Renal pelvis (tissue), 4 donors: ENCODE measurements around the gene TEC. TPM values are rescaled to one million over a fixed set of nuclear protein-coding genes. Genes with fewer than 3 reads are reported as not detected.
"Not testable (repeated sequence)": the region's sequence is repeated elsewhere in the genome, so short reads cannot be mapped to it uniquely, and the experiment has no call there.

Source experiments
- DNase-seq: peaks from one replicate; pipeline ENCODE4 v3.0.0-alpha.2; 2013
- polyA plus RNA-seq, 3 donors: library from polyadenylated mRNA; unstranded; fragments of 120-200 nt; gene quantifications; one replicate each; pipeline ENCODE4 v1.2.1, GENCODE V29; 2013; ENCODE audit not compliant: insufficient read length in 3 of 3

Gene TEC
- polyA plus RNA-seq, 3 donors, result 3.3 to 4.8 (median 4.3) TPM

DNA sequence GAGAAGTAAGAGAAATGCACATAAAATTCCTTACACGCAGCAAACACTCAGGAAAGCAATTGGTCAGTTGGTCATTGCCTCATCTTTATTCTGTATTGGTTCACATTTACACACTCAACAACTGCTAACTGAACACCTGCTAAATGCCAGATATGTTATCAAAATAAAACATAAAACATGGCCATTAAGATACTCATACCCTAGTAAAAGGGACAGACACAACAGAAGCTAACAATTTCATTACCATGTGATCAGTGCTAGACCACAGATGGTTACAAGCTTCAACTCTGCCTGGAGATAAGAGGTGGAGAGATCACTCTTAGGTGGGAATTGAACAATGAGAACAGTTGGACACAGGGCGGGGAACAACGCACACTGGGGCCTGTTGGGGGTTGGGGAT lies 26.2 kb downstream of the TEC start:
- DNase-seq, result no peak

DNA sequence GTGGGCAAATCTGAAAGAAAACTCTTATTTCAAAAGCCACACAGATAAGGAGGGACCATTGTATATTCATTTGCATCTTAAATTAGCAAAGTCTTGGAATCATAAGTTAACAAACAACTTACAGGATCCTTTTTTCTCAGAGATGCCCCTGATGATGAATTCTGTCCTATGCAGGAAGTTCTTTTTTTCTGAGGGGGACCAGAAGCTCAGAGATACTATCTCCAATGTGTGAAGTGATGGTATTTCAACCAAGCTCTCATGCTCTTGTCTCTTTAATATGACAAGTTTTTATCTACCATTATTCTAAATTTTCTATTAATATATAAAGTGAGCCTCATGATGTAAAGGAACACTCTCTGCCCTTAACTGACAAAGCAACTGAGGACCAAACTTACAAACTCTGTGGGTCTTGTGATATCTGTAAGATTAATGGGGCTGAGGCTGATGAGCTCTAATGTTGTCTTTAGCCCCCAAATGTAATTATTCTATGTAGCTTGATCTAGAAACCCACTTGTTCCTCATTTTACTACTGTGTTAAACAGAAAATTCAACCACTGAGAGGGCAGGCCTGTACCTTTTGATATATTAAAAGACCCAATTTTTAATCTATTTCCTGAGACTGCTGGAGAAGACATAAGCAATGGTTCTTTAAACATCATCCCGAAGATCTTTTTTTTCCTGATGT lies 27.0 kb downstream of the TEC start:
- DNase-seq, result no peak

DNA sequence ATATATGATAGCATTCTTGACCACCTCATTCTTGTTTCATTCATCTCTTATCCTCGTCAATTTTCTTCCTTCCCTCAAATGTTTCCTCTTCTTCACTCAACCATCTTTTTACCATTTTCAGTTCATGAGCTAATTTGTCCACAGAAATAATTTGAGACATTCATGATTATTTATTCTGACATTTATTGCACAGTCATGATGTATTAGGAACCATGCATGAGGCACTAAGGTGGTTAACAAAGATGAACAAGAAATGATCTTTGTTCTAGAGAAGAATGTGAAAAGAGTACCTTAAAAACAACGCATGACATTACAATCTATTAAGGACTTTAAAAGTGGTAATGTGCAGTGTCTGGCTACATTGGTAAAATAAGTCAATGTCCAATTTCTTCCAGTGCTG lies 27.9 kb downstream of the TEC start:
- no peak for DNase-seq

DNA sequence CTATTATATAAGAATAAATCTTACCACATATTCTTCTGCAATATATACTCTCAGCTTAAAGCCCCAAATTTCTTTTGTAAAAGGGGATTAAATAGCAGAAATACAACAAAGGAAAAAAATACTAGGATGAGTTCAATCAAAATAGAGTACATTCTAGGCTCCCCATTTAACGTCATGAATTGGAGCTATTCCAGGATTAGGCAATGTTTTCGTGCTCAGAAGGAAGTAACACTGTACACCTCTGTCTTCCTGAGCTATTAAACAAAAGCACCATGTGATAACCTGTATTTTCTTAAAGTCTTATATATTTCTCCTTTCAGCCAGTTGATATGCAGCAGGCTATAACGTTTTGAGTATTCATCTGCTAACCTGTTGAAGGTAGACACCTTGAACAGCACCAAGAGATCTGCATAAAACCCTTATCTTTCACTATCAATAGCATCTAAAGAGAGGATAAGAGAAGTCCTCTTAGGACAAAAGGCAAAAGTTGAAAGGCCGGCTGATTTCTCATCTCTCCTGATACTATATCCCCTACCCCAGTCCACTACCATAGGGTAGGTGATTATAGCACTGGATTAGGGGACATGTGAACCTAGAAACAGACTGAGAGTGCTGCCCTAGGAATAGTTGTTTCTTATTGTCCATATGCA lies 31.5 kb downstream of the TEC start:
- no peak for DNase-seq

DNA sequence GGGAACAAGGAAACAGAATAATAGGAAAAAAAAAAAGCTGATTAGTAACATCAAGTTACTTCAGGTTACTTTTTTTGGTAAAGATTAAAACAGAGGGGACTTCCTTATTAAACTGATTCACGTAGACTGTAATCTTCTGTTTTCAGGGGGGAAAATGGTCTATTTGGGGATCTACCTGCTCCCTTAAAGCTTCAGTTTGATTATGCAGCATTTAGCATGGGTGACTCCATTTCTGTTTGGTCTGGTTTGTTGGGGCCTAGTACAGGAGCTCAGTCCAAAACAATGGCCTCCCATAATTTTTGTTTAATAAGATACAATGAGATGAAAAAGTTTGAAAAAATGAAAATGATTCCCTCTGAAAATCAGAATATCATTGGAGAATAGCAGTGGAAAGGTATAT lies 34.6 kb downstream of the TEC start:
- DNase-seq, result no peak

DNA sequence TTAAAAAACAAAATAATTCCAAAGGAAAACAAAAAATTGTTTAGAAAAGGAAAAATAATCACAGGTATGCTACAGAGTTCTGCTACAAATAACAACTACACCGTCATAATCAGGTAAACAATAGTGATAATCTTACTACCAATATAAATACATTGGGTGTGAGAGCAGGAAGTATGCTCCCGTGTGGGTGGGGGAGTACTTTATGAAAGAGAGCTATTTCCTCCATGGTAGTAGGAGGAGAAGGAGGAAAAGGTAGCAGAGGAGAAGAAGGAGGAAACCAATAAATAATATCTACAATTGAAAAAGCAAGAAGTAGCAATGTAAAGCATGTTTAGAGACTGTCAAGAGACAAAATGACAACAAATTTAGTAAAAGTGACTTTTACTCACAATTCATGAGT lies 35.1 kb downstream of the TEC start:
- no peak for DNase-seq

DNA sequence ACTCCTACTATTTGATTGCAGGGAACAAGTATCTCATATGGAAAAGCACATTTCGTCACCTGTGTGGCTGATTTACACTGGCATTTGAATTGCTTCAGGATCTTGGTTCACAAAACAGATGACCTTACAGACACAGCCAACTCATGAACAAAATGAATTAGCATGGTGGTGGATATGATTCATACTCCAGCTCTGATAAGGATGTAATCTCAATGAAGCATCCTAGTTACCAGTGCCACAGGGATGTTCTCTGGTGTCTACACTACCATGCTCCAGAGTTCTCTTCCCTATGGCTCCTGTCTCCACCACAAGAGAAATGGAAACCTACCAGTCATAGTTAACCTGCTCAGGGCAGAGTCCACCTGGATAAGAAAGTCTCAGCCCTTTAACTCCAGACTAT lies 40.7 kb downstream of the TEC start:
- DNase-seq, result no peak

DNA sequence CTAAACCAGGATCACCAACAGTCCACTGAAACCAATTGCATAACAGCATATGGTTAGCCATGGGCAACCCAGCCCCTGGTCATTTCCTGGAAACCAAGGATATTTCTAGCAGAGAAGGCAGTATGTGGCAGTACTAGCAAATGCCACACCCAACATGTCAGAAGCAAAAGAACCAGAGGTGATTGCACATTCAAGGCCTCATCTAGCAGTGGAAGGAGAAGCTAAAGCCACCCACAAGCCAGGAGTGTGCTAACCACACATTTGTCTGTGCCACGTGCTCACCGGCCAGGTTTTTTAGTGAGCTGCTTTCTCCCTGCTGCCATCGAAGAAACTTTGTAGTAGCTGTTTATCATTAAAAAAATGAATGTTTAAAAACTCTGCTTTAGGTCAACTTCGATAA lies 42.0 kb downstream of the TEC start:
- no peak for DNase-seq

DNA sequence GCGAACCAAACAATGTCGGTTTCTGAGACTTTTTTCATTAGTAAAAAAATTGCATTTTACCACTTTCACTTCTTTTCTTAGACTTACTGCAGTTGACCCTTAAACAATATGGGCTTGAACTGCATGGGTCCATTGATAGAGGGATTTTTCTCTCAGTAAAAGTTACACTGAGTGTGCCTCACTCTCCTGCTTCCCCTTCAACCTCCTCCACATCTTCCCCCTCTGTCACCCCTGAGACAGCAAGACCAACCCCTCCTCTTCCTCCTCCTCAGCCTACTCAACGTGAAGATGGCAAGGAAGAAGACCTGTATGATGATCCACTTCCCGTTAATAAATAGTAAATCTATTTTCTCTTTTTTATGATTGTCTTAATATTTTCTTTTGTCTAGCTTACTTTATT lies 43.4 kb downstream of the TEC start:
- no peak for DNase-seq

DNA sequence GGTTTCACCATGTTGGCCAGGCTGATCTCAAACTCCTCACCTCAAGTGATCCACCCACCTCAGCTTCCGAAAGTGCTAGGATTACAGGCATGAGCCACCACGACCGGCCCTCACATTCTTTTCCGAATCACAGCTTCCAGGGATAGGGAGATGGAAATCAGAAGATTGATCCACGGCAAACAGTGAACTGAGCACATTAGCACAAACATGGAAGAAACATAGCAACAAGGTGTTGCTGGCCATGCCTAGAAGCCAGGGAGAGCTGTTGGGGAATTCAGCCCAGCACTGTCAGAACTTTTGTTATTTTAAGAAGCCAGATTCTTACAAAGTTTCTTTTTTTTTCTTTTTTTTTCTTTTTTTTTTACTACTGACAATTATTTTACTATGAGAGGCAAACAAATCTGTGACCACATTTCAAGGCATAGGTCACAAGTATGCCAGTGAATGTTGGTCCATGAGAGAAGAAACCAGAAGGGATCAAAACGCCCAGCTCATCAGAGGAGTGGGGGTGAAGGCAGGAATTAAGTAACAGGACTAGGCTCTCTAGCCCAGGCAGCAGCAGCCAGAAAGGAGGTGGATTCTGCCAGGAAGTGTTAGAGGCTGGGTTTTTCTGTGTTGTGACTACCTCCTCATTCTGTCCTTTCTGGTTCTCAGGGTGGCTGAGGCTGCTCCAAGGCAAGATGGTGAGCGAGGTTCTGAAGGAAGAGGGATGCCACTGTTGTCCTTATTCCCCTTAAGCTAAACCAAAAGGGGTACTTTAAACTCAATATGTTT lies 44.1 kb downstream of the TEC start:
- DNase-seq, result no peak

DNA sequence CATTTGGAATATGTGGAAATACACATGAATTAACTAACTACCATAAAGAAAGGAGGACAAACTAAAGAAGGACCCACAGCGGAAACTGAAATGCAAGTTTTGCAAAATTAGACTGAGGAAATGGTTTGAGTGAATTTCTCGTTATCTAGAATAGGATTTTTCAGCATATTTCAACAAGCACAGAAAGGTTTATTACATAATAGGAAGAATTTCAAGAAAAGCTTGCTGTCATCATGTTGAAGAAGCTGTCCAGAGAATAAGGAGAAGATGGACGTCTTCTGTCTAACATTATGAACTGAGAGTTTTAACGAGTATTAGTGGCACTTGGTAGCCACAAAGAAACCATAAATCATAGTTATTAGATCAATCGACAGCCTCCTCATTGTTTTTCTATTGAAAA lies 45.0 kb downstream of the TEC start:
- no peak for DNase-seq

DNA sequence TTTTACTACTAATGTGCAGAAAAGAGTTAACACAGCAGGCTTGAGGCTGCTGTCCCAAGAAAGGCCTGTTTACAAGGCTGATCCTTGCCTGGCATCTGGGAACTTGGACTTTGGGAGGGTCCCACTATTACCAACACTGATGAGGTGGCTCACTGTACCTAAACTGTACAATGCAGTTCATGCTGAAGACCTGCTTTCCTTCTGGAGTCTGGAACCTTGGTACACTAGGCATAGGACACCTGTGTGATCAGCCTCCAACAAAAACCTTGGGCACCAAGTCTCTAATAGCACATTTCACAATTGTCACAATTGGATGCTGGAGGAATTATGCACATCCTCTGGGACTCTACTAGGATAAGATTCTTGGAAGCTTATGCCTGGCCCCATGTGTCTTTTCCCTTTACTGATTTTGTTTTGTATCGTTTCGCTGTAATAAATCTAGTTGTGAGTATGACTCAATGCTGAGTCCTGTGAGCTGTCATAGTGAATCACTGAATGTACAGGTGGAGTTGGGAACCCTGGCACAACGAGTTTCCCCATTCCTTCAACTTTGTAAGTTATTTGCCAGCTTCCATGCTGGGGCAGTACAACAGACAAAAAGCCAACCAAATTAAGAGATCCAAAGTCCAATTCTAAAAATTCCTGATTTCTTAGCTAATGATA lies 45.9 kb downstream of the TEC start:
- no peak for DNase-seq

DNA sequence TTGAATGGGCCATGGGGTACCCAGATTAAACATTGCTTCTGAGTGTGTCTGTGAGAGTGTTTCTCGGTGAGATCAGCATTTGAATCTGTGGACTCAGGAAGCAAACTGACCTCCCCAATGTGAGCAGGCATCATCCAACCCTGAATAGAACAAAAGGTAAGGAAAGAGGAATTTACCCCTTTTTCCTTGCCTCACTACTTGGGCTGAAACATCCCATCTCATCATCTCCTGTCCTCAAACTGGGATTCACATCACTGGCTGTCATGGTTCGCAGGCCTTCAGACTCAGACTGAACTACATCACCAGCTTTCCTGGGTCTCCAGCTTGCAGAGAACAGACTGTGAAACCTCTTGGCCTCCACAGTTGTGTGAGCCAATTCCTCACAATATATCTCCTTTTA lies 47.1 kb downstream of the TEC start:
- DNase-seq, result no peak

DNA sequence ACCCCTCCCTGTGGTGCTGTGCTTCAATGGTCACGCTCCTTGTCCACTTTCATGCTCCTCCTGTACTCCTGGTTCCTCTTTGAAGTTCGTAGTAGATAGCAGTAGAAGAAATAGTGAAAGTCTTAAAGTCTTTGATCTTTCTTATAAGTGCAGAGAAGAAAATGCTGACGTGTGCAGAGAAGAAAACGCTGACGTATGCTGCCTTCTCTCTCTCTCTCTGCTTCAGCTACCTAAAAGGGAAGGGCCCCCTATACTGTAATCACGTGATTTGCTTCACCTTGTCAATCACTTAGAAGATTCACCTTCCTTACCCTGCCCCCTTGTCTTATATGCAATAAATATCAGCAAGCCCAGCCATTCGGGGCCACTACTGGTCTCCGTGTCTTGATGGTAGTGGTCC lies 50.2 kb downstream of the TEC start:
- DNase-seq, result not testable (repeated sequence)

DNA sequence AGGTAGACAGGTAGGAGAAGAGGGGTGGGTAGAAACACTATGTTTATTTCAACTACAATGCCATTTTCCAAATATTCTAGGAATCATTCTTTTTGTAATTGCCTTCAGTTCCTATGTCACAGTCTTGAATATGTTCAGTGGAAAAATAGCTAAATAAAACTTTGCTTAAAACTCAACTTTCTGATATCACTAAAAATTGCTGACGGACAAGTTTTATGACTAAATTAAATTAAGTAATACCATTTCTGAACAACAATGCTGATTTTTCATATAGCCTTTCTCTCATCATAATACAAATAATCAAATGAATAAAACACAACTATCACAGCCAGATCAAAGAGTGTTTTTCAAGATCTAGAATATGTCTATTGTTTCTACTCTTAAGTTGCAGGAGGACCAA lies 53.1 kb downstream of the TEC start:
- DNase-seq, result no peak

DNA sequence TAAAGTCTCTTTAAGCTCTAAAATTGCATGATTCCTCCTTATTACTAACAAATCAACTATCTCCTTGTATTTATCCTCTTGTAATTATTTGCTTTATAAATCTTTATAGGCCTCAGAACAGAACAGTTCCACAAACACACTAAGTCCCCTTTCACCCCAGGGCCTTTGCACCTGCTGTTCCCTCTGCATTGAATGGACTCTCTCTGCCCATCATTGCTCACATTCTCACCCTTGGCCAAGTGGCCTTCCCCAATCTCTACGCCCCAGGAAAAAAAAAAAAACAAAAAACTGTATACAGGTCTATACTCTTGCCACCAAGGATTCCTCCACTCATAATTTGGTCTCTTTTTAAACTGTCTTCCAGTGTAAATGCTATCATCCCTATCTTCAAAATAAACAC lies 53.7 kb downstream of the TEC start:
- no peak for DNase-seq

DNA sequence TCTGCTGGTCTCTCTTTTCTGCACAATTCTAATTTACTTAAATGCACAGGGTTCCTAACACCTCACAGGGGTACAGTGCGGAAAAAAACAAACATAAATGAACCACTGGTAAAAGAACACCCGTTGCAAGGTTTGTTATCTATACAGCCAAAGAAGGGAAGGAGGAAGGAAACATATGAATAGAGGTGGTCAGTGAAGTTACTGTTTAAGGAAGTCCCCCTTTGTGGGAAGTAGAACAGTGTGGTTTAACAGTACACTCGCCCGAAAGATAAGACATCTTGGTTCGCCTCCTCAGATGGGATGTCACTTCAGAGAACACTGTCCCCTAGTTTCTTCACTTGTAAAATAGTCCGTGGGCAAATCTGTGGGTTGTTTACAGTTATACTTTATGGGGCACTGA lies 57.5 kb downstream of the TEC start:
- no peak for DNase-seq

DNA sequence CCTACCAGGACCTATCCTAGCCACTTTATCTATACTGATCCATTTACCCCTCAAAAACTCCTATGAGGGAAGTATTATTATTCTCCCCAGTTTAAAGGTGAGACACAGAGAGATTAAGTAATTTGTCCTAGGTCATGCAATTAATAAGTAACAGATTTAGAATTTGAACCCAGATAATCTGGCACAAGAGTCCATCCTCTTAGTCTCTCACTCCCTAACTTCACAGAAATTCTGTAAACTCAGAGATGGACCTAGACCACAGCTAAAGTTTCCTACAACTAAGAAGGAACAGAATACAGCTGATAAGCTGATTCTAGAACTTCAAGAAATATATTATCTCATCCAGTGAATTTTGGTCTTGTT lies 58.7 kb downstream of the TEC start:
- no peak for DNase-seq

DNA sequence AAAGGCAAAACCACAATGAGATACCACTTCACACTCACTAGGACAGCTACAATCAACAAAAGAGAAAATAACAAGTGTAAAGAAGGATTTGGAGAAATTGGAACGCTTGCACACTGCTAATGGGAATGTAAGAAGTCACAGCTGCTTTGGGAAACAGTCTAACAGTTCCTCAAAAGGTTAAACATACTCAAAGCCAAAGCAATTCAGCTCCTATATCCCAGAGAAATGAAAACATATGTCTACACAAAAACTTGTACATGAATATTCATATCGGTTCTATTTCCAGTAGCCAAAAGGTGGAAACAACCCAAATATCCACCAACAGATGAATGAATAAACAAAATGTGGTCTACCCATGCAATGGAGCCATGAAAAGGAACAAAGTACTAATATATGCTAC lies 64.0 kb downstream of the TEC start:
- DNase-seq, result no peak

DNA sequence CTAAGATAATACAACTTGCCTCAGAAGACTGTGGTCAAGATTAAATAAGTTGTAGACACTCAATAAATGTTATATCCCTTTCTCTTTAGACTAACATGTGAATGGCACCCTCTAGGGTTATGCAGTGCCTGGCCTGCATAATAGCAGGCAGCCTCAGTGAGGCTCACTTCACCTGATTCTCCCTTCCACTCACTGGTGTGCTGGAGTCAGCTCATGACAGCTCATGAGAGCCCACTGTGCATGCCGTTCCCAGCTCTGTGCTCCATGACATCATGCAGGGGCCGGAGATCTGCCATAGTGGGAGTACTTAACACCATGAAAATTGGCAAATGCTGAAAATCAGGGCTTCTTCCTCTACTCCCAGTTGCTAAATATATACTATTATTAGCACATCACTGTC lies 64.5 kb downstream of the TEC start:
- no peak for DNase-seq

DNA sequence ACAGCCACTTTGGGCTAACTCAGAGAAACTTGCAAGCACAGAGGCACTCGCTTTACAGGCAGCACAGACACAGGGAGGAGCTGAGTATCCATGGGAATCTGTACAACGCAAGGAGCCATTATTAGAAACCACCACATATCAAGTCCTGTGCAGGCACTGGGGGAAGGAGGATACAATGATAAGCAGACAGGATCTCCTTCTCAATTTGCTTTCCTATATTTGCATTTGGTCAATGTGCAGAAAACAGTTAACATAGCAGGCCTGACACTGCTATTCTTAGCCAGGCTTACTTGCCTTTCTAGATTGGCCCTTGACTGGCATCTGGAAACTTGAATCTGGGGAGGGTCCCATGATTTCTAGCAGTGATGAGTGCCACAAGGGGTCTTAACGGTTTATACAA lies 65.8 kb downstream of the TEC start:
- no peak for DNase-seq

DNA sequence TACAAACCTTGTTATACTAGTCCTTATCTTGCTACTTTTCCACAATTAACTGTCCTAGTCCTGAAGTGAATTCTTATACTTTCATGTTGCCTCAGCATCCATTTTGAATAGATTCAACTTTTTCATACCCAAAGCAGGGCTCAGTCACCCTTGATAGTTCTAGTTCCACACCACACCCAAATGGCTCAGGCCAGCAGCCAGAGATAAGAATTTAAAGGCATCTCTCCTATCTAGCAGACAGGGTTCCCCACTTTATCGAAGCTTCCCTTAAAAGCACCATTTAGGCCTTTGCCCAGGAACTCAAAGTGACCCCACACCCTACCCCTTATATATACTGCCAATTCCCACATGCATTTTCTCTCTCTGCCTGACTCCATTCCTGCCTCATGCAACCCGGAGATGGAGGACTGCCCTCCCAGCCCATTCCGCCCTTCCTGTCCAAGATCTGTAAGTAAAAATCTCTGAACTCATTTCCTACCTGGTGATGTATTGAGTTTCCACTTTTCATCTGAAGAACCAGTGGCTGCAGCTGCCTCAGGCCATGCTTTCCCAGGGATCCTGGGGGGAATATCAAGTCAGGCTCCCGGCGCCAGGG lies 71.9 kb downstream of the TEC start:
- no peak for DNase-seq
